HG02763 (cell line): ENCODE data around the gene ZNF699.
"Not testable (repeated sequence)": the region's sequence is repeated elsewhere in the genome, so short reads cannot be mapped to it uniquely, and the experiment has no call there.

ENCODE experiments used
- ATAC-seq: cut with Tn5 transposase; IDR thresholded peaks from one replicate; pipeline ENCODE4 v1.9.1; 2021; ENCODE audit warnings: mild to moderate bottlenecking, moderate library complexity; ENCODE audit not compliant: unreplicated experiment

Gene ZNF699

GRCh38 chr19:9309139-9309973 lies at the start of gene ZNF699:
ZNF699 (minus strand) TSS chr19:9309838; CDS start chr19:9305119, 4,719 bp downstream.
- peak; percentile 94 for ATAC-seq

GRCh38 chr19:9354651-9355050 lies 45.0 kb upstream of the ZNF699 start:
- no peak for ATAC-seq

DNA sequence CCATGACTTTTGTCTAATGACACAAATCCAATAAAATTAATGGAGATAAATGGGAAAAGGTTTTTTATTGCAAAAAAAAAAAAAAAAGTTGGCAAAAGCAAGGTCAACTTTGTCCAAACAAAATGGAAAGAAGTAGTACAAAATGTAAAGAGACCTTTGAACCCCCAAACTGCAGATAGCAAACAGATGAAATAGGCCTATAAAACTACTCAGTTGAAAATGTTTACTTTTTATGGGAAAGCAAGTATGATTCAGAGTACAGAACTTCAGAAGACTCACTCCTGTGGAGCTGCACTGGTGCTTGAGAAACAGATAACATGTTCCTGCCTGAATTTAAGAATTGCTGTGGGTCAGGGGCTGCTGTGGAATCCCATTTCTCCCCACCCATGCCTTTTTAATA lies 43.4 kb upstream of the ZNF699 start:
- no peak for ATAC-seq

DNA sequence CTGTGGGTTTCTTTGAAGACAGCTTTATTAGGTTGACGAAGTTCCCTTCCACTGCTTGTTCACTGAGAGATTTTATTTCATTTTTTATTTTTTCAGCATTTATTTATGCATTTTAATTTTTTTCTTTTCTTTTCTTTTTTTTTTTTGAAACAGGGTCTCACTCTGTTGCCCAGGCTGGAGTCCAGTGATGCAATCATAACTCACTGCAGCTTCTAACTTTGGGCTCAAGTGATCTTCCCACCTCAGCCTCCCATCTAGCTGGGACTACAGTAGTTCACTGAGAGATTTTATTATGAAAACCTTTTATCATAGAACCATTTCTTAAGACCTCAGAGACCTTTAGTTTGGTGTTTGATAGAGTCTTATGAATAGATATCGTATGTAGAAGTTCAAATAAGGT lies 42.9 kb upstream of the ZNF699 start:
- ATAC-seq: no peak

DNA sequence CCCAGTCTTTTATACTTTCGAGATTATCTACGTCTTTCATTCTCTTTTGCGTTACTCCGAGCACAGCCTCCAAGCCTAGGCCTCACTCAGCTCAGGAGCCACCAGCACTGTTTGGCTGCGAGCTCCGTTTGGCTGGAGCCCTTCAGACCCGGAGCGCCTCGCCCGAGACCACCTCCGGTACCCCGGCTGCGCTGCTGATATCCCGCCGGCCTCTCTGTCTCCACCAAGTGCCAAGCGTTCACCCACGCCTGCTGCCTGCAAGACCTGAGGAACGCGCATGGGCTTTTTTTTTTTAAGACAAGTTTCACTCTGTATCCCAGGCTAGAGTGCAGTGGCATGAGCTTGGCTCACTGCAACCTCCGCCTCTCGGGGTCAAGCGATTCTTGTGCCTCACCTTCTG lies 39.0 kb upstream of the ZNF699 start:
- ATAC-seq: no peak

GRCh38 chr19:9348253-9348652 lies 38.6 kb upstream of the ZNF699 start:
- no peak for ATAC-seq

DNA sequence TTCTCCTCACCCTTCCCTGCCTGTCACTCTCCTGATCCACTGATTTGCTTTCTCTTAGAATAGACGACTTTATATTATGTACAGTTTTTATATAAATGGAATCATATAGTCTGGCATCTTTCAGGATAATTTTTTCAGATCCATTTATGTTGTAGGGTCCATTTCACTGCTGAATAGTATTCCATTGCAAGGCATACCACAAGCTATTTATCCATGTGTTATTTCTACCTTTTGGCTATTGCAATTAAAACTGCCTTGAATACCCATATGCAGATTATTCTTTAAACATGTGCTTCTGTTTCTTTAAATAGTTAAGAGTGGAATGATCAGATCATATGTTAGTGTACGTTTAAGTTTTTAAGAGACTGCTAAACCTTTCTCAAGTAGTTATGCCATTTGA lies 35.4 kb upstream of the ZNF699 start:
- ATAC-seq: no peak

- no peak for ATAC-seq
Measured at GRCh38 chr19:9342610-9343304, 33.1 kb upstream of the ZNF699 start.

DNA sequence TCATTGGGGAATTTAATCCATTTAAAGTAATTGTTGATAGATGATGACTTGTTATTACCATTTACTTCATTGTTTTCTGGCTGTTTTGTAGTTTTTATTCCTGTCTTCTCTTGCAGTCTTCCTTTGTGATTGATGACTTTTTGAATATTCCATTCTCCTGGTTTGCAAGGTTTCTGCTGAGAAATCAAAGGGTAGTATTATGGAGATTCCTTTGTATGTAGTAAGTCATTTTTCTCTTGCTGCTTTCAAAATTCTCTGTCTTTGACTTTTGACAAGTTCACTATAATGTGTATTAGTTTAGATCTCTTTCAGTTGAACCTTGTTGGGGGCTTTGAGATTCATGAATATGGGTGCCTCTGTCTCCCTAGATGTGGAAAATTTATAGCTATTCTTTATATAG lies 20.4 kb upstream of the ZNF699 start:
- ATAC-seq: no peak

DNA sequence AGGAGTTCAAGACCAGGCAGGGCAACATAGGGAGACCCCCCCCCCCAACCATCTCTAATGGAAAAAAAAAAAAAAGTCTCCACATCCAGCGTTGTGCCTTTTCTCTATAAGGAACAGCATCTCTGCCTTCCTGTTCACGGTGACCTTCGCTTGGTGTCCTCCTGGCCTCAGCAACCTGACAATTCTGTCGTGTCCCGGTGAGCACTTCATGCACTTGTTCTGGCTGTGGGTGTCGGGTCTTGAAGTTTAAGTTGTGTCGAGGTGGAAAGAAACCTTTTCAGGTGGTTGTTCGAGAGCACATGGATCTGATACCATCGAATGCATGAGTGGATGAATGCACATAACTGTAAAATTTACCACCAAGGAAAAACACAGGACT lies 14.9 kb upstream of the ZNF699 start:
- no peak for ATAC-seq

GRCh38 chr19:9323919-9324583 lies 14.4 kb upstream of the ZNF699 start, which contains the start of gene ZNF559:
ZNF559 (plus strand) TSS chr19:9324179; CDS start chr19:9338550, 14,371 bp downstream.
- peak; percentile 94 for ATAC-seq

GRCh38 chr19:9323557-9323918 lies 13.9 kb upstream of the ZNF699 start:
- ATAC-seq: peak; percentile 26

DNA sequence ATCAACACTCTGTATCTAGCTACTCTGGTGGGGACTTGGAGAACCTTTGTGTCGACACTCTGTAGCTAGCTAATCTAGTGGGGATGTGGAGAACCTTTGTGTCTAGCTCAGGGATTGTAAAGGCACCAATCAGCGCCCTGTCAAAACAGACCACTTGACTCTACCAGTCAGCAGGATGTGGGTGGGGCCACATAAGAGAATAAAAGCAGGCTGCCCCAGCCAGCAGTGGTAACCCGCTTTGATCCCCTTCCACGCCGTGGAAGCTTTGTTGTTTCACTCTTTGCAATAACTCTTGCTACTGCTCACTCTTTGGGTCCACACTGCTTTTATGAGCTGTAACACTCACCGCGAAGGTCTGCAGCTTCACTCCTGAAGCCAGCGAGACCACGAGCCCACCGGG lies 12.6 kb upstream of the ZNF699 start:
- not testable (repeated sequence) for ATAC-seq

DNA sequence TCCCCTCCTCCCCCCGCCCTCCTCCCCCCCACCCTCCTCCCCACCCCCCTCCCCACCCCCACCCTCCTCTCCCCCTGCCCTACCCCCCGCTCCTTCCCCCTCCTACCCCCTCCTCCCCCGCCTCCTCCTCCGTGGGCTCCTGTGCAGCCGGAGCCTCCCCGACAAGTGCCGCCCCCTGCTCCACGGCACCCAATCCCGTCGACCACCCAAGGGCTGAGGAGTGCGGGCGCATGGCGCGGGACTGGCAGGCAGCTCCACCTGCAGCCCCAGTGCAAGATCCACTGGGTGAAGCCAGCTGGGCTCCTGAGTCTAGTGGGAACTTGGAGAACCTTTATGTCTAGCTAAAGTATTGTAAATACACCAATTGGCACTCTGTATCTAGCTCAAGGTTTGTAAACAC lies 12.1 kb upstream of the ZNF699 start:
- not testable (repeated sequence) for ATAC-seq

DNA sequence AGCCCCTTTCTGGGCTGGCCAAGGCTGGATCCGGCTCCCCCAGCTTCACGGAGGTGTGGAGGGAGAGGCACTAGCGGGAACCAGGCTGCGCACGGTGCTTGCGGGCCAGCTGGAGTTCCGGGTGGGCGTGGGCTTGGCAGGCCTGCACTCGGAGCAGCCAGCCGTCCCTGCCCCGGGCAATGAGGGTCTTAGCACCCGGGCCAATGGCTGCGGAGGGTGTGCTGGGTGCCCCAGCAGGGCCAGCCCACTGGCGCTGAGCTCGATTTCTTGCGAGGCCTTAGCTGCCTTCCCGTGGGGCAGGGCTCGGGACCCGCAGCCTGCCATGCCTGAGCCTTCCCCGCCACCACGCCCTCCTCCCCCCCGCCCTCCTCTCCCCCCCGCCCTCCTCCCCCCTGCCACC lies 11.7 kb upstream of the ZNF699 start:
- no peak for ATAC-seq

DNA sequence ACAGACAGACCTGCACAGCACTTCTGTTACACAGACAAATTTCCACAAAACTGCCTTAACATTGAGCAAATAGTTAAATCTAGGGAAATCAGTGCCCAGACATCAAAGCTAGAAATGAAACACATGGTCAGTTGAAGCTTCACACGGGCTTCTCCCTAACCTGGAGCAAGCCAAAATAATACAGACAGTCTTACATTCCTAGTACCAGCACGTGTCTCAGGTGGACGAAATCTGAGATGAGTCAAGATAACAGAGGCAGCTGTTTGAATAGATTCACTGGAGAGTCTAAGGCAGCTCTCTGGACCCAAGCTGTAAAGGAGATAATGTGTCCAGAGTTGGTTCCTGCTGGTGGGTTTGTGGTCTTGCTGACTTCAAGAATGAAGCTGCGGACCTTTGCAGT lies 4.1 kb upstream of the ZNF699 start:
- no peak for ATAC-seq

DNA sequence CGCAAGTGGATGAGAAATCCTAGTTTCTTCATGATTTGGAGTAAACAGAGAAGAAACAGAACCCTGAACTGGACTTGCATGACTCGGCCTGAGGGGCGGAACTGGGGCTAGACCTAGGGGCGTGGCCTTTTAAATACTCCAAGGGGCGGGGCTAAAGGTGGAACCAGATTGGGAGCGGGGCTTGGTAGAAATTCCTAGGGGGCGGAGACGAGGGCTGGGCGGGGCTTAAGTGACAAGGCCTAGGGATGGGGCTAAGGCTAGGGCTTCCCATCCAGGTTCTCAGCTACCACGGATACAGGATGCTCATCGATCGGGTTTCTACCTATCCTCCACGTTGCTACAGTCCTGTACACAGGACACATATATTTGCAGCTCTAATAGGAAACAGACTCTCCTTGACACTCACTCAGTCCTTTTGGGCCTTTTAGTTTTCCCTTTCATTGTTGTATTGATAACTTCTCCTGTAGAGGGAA lies 372 bp upstream of the ZNF699 start:
- peak; percentile 66 for ATAC-seq

DNA sequence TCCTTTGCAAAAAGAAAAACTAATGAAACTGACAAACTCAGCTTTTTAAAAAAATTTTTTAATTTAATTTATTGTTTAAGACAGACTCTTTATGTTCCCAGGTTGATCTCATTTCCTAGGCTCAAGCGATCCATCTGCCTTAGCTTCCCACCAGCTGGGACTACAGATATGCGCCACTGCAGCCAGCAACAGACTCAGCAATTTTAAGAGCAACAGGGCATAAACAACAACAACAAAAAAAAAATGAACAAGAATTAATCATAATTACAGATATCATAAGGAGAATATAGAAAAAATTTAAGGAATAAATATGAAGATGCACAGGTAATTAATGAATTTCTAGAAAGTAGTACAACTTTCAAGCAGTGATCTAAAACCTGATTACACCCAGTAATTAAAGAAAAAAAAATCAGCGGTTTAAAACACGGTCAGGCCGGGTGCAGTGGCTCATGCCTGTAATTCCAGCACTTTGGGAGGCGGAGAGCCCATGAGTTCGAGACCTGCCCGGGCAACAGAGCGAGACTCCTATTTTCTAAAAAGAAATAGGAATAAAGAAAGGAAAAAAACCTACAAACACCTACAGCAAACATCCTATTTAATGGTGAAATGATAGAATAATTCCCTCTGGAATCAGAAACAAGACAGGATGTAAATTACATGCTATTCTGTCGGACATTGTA lies 1.4 kb downstream of the ZNF699 start:
- ATAC-seq: no peak

DNA sequence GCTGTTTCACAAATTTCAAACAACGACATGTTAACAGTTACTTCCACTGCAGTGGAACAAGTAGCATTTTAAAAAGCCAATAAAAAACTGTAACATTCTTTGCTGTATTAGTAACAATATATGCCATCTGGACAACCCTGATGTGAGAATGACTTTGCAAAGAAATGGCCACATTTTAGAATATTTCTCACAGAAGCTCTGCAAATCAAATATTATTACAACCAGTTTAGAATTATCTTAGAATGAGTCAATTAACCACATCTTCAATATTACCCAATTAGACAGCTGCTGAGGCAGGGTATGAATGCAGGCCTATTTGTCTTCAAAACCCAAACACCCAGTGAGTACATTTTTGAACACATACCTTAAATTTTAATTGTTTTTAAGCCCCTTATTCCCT lies 3.2 kb downstream of the ZNF699 start:
- no peak for ATAC-seq

- no peak for ATAC-seq
Measured at GRCh38 chr19:9296336-9296735, 13.3 kb downstream of the ZNF699 start.

DNA sequence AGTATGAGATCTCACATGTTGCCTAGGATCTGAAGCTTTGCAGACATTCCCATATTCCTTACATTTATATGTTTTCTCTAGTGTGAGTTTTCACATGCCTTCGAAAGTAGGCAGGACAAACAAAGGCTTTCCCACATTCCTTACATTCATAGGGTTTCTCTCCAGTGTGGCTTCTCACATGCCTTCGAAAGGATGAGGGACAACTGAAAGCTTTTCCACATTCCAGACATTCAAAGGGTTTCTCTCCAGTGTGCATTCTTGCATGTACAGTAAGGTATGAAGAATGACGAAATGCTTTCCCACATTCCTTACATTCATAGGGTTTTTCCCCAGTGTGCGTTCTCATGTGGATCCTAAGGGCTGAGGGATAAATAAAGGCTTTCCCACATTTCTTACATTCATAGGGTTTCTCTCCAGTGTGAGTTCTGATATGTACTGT lies 14.2 kb downstream of the ZNF699 start:
- ATAC-seq: no peak
